Tongue (tissue), 2 donors: ENCODE measurements around the gene SUPT16H. TPM values are rescaled to one million over a fixed set of nuclear protein-coding genes. Genes with fewer than 3 reads are reported as not detected.

Experiments
- small RNA-seq: library from RNA; depleted of rRNA; stranded (forward); fragments of <200 nt; gene quantifications from one replicate; pipeline ENCODE3, GENCODE V24; 2014; ENCODE audit warnings: low replicate concordance
- total RNA-seq: library from RNA; depleted of rRNA; stranded (reverse); fragments of >200 nt; gene quantifications from one replicate; pipeline ENCODE4 v1.2.3, GENCODE V29; 2014

SUPT16H gene
- total RNA-seq, 1 donor from 2014 or later, result 67.5 TPM

Small RNAs within 50 kb of the gene (small RNA-seq; reads per million reads assigned to genes)
- not detected for gene RN7SL650P
- gene SNORD8, result 2,065 reads per million, percentile 99 among the genes with 10 or more reads in this experiment
- 38.6 reads per million, percentile 96 among the genes with 10 or more reads in this experiment for gene SNORD9

Other genes with a start within 250 kb of the SUPT16H start
- not detected for gene OR5AU1, start 228.0 kb downstream of the SUPT16H start, total RNA-seq
- 509 TPM for gene HNRNPC, start 114.6 kb downstream of the SUPT16H start, total RNA-seq
- 0.41 TPM for gene RPGRIP1, start 103.9 kb downstream of the SUPT16H start, total RNA-seq
- gene CHD8, start 72.1 kb upstream of the SUPT16H start, total RNA-seq, result 48.0 TPM
- 17.8 TPM for gene RAB2B, start 92.9 kb upstream of the SUPT16H start, total RNA-seq
- gene TOX4, start 93.2 kb upstream of the SUPT16H start, total RNA-seq, result 38.2 TPM
- gene METTL3, start 127.3 kb upstream of the SUPT16H start, total RNA-seq, result 61.1 TPM
- 9.0 TPM for gene SALL2, start 142.3 kb upstream of the SUPT16H start, total RNA-seq
- not detected for gene OR10G3, start 196.1 kb upstream of the SUPT16H start, total RNA-seq